GM18868 (cell line): ENCODE results near the gene MYCBP2.
A peak's percentile ranks its signal among the peaks of the same experiment; 100 is the strongest.
"Not testable (repeated sequence)": the region's sequence is repeated elsewhere in the genome, so short reads cannot be mapped to it uniquely, and the experiment has no call there.

Experiments
- ATAC-seq: cut with Tn5 transposase; IDR thresholded peaks from one replicate; pipeline ENCODE4 v1.9.1; 2021; ENCODE audit warnings: mild to moderate bottlenecking, moderate library complexity; ENCODE audit not compliant: unreplicated experiment

Gene MYCBP2

DNA sequence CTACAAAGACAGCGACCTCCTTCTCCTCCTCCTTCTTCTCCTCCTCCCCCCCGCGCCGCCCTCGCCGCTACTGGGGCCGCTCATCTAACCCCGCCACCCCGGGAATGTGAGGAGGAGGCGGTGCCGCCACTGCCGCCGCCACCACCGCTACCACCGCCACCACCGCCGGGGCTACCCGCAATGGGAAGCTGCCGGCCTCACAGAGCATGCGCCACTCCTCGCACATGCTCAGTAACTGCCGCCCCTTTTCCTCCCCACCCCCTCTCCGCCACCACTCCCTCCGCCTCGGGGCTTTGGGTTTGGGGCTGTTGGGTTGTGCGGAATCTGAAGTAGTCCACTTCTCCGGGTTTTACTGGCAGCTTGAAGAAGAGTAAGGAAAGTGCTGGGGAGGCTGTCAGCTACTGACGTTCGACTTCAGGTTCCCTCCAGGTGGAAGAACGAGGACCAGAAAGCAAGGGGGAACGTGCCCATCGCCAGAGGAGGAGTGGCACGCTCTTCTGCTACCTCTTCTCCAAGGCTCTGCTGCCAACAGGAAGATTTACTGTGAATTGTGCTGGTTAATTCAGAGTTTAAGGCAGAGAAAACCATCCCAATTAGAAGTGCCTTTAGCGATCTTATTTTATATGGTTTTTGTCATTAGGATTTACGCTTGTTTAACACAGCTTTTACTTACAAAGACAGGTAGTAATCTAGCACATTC is at the start of gene MYCBP2:
MYCBP2 (minus strand) TSS at position 190 of the 700 bp plus-strand sequence. CDS start 319 bp downstream, outside the sequence.
- ATAC-seq: peak; percentile 62

DNA sequence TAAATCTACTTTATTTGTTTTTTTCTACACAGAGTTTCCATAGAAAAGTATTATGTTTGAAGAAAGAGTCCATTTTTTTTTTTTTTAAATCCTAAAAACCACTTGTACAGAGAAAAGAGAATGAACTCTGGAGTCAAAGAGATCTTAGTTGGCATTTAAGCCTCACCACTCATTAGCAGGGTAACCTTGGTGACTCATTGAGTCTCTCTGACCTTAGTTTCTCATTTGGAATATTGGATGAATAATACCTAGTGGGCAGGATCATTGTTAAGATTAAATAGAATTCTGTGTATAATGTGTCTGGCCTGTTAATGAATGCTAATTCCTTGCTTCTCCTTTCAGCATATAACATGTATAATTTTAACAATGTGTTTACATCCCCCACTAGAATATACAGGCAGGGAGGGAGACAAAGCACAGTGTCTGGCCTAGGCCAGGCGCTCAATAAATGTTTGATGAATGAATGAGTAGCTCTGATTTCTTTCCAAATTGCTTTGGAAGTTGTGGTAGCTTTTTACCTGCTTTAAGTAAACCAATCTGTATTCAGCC is 48.7 kb upstream of the MYCBP2 start:
- ATAC-seq: no peak

- peak; percentile 94 for ATAC-seq
These were observed 47.9 kb upstream of the MYCBP2 start for GRCh38 chr13:77374786-77375185.

DNA sequence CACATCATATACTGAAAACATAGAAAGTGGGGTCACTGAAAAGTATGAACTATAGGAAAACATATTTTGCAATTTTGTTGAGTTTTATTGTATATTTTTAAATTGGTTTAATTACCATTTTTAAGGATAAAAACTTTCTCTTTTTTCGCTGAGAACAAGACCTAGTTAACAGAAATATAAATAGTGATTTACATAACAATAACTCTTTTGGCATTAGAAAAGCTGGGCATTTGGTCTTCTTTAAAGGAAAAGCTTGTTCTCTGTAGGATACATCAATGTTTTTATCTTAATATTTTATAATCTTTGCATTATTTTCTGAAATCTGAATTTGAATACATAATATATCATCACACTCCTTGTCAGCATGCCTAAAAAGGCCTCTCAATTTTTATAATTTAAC is 47.4 kb upstream of the MYCBP2 start:
- no peak for ATAC-seq

DNA sequence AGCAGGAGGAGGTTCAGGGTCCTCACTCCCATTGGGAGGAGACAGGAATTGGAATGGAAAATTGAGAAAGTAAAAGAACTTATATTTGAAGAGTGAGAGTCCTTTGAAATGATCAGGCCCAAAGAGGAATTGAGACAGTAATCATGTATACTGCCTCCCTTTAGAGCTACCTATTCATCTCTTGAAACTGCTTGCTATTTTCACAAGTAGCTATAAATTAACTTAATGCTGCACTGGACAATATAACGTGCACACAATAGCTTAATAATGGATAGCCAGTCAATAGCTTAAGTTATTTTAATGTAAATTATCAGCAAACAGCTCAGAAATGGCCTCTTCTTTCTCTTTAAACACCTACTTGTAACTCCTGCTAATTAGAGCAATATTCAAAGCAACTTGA is 46.6 kb upstream of the MYCBP2 start:
- no peak for ATAC-seq

GRCh38 chr13:77372275-77372674 is 45.4 kb upstream of the MYCBP2 start:
- no peak for ATAC-seq

- no peak for ATAC-seq
These were observed 44.0 kb upstream of the MYCBP2 start for GRCh38 chr13:77370888-77371287.

- no peak for ATAC-seq
These were observed 35.3 kb upstream of the MYCBP2 start for GRCh38 chr13:77362166-77362565.

GRCh38 chr13:77360032-77360685 is 33.3 kb upstream of the MYCBP2 start:
- ATAC-seq: peak; percentile 95

DNA sequence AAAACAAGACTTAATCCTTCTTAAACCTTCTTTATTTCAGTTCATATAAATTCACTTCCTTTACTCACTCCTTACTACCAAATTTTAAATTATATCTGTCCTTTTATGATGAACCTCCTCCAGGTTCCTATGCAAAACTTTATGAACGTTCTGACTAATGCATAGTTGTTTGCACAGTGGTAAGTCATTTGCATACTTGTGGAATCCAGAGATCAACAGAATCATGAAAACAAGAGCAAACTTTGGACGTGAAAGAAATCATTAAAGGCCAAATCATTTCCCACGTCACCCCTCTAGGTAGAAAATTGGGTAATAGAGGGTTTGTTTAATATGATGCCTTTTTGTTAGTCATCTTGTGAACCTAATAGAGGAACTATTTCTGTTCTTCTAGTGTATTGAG is 32.3 kb upstream of the MYCBP2 start:
- peak; percentile 19 for ATAC-seq

DNA sequence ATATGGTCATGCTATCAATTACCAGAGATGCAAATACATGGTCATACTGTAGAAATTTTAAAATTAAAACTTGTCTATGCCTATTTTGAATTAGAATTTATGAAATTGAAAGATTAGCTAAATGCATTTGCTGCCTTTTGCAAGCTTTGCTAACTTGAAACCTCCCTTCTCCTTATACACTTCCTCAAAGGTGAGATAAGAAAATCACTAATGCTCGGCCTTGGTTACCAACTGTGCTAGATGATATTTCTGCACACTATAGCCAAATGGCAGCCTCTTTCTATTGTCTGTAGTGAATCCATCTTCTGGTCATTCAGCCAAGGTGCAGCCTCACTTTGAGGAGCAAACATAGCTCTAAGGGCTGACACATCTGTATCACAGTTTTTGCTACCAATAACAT is 31.1 kb upstream of the MYCBP2 start:
- ATAC-seq: no peak

- ATAC-seq: no peak
These were observed 29.3 kb upstream of the MYCBP2 start for GRCh38 chr13:77356155-77356554.

DNA sequence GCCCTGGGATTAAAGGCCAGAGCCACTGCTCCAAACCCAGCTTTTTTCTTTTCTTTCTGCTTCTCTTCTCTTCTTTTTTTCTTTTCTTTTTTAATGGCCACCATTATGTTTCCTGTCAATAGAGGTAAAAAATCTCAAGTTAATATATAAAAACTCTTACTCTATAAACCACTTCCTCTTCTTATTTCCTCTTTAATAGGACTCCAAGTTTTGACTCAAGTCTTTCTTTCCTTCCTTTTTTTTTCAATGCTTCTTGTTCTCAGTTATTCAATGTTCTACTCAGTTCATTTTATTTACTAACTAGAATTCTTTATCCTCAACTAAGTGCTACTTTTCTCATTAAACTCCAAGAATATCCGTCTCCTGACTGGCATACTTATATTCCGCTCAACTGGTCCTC is 27.1 kb upstream of the MYCBP2 start:
- no peak for ATAC-seq

DNA sequence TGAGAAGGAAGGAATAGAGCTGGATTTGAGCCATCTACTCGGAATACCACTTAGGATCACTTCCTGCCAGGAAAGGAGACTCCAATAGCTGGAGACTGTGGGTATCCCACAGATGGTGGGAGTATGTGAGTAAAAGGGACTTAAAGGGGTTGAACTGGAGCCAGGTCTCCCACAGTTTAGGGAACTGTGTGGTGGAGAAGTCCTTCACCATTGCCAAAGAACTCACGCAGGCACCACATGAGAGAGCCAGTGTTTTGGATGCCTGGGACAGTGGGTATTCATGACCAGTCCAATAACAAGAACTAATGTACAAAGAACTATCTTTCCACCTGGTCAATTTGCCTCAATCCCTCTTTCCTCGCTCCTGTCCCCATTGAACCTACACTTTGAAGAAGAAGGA is 24.4 kb upstream of the MYCBP2 start:
- no peak for ATAC-seq

- ATAC-seq: no peak
These were observed 23.9 kb upstream of the MYCBP2 start for GRCh38 chr13:77350811-77351210.

DNA sequence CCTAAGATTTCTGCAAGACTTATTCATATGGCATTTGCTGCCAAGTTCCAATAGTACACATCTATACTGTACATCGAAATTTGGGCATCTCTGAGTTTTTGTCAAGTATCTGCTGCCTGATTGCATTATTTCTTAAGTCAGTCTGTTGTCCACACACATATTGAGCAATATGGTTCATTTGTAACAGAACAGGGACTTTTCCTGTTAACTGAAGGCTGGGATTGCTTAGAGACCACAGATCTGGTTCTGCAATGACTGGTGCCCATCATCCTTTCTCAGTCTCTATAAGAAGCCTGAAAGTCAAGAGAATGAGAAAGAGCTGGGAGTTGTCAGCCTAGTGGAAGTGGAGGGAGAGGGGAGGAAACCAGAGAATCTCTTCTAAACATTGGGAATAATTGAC is 22.5 kb upstream of the MYCBP2 start:
- peak; percentile 27 for ATAC-seq

DNA sequence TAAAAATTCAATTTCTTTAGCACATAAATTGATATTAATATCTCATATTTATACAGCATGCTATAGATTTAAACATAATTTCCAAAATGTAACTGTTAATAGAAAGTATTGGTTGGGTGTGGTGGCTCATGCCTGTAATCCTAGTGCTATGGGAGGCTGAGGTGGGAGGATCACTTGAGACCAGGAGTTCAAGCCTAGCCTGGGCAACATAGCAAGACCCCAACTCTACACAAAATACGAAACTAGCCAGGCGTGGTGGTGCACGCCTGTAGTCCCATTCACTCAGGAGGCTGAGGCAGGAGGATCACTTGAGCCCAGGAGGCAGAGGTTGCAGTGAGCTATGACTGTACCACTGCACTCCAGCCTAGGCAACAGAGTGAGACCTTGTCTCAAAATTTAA is 20.5 kb upstream of the MYCBP2 start:
- not testable (repeated sequence) for ATAC-seq

GRCh38 chr13:77345150-77345780 is 18.4 kb upstream of the MYCBP2 start:
- ATAC-seq: peak; percentile 64

- ATAC-seq: no peak
These were observed 16.9 kb upstream of the MYCBP2 start for GRCh38 chr13:77343841-77344240.

DNA sequence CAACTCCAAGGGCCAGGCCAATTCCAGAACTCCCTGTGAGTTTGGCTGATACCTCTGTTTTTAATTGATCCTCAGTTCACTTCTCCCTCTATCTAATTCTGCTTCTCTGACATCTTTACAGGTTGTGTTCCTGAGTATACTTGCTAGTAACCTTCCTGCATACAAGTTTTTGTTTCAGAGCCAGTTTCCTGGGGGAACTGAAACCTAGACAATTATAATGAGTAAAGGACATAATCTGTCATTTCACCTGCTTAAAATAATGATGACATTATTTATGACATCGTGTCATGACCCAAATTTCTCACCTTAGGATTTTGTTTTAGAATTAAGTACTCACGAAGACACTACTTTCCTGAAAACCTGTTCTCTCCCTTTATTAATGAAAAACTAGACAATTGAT is 12.5 kb upstream of the MYCBP2 start:
- ATAC-seq: peak; percentile 67

DNA sequence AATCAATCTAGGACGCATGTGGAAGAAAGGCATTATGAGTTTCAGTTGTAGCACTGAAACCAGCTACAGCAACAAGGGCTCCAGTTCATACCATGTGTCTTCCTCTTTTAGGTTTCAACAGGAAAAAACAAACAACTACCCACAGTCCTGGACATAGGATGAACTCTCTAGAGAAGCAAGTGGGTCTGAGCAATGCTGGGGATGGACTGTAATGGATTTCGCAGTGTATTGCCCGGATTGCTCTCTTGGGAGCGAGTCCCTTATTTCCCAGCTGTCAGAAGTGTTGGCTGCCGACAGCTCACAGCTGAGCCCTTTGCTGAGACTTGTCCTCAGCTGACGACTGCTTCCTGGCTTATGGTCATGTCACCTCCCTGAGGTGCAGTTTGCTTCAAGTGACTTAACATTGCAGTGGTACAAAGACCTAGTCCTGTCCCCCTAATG is 12.1 kb upstream of the MYCBP2 start:
- ATAC-seq: peak; percentile 62

DNA sequence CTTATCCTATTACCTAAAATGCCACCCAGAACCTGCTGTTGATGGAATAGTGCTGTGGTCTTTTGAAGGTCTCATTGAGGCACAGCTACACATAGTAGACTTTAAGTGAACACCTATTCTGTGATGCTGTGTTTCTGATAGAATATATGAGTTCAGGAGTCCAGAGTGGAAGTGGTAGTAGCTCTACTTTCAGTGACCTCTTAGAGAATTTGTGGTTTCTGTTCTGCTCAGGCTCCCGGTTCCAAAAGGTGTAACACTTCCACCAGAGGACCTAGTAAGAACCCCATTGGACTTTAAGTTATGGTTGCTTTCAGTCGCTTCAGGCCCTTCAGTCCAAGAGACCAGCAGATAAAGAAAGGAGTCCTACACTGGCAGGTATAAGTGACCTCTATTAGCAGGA is 11.4 kb upstream of the MYCBP2 start:
- ATAC-seq: peak; percentile 15
